Gastrocnemius medialis (tissue), 4 donors: ENCODE measurements around the gene USP53.
"Not testable (repeated sequence)": the region's sequence is repeated elsewhere in the genome, so short reads cannot be mapped to it uniquely, and the experiment has no call there.

Experiments used
- CTCF ChIP-seq, 5 experiments: fragments of 450-650 bp in 3 of 5; fragments of 200-600 bp in 2 of 5; sonication (generic) in 2 of 5; IDR thresholded peaks in 4 of 5; conservative IDR thresholded peaks in 1 of 5; 1 replicate in 4 of 5; 2 replicates in 1 of 5; pipeline ENCODE4 v1.5.1; 2016 to 2019; ENCODE audit warnings: antibody characterized with exemption in 5 of 5, mild to moderate bottlenecking in 3 of 5, moderate library complexity in 3 of 5
- POLR2A ChIP-seq, 2 donors: fragments of 450-650 bp; IDR thresholded peaks; one replicate each; pipeline ENCODE4 v1.6.1; 2017; ENCODE audit warnings: antibody characterized with exemption in 2 of 2, mild to moderate bottlenecking in 2 of 2, moderate library complexity in 2 of 2

DNA sequence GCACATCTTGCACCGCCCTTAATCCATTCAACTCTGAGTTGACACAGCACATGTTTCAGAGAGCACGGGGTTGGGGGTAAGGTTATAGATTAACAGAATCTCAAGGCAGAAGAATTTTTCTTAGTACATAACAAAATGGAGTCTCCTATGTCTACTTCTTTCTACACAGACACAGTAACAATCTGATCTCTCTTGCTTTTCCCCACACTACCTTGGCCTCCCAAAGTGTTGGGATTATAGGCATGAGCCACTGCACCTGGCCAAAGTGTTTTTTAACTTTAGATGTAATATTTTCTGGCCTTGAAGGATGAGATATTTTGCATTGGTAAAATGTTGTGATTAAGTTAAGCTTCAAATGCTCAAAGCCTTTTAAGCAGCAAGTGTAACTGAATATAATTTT lies 130.8 kb downstream of the USP53 start:
- TF ChIP-seq CTCF (IDR thresholded peaks at IDR 0.05 in 4 of 5, conservative IDR thresholded peaks at IDR 0.05 in 1 of 5); POLR2A (IDR thresholded peaks at IDR 0.05): not testable (repeated sequence)
